NCI-H146 (cell line): ENCODE results near the gene ADAD2.

Experiments used
- DNase-seq: peaks from one replicate; lab custom pipeline; 2025; lab: John Stamatoyannopoulos, UW

The ADAD2 gene

GRCh38 chr16:84176192-84177053 is 14.5 kb upstream of the ADAD2 start:
- DNase-seq, result no peak

- no peak for DNase-seq
Observed at GRCh38 chr16:84177741-84178073, 13.2 kb upstream of the ADAD2 start.

GRCh38 chr16:84178146-84178765 is 12.7 kb upstream of the ADAD2 start:
- DNase-seq, result no peak

- no peak for DNase-seq
Observed at GRCh38 chr16:84178892-84179611, 11.9 kb upstream of the ADAD2 start.

GRCh38 chr16:84179612-84180320 is 11.2 kb upstream of the ADAD2 start:
- DNase-seq, result no peak

- no peak for DNase-seq
Observed at GRCh38 chr16:84180519-84181140, 10.3 kb upstream of the ADAD2 start.

GRCh38 chr16:84181144-84181915 is 9.6 kb upstream of the ADAD2 start:
- DNase-seq, result no peak

- DNase-seq, result no peak
Observed at GRCh38 chr16:84182104-84182503, 8.9 kb upstream of the ADAD2 start.

GRCh38 chr16:84182680-84183571 is 8.0 kb upstream of the ADAD2 start:
- DNase-seq, result no peak

GRCh38 chr16:84183572-84183875 is 7.4 kb upstream of the ADAD2 start:
- DNase-seq, result no peak

GRCh38 chr16:84183911-84184591 is 6.9 kb upstream of the ADAD2 start:
- no peak for DNase-seq

- no peak for DNase-seq
Observed at GRCh38 chr16:84184775-84185174, 6.2 kb upstream of the ADAD2 start.

- DNase-seq, result peak; percentile 90
Observed at GRCh38 chr16:84186685-84187437, 4.1 kb upstream of the ADAD2 start, which contains the start of gene TAF1C. TAF1C (minus strand) TSS chr16:84187057; CDS start chr16:84184988, 2,069 bp downstream.

GRCh38 chr16:84191466-84191865 is 509 bp downstream of the ADAD2 start:
- no peak for DNase-seq

GRCh38 chr16:84193480-84193879 is 2.5 kb downstream of the ADAD2 start:
- no peak for DNase-seq

- DNase-seq, result no peak
Observed at GRCh38 chr16:84194018-84194417, 3.1 kb downstream of the ADAD2 start.

GRCh38 chr16:84194470-84195200 is 3.7 kb downstream of the ADAD2 start:
- peak; percentile 89 for DNase-seq
